HUDEP-2 (cell line): ENCODE data around the gene OR1E2.
"Not testable (repeated sequence)": the region's sequence is repeated elsewhere in the genome, so short reads cannot be mapped to it uniquely, and the experiment has no call there.

ENCODE experiments used
- DNase-seq, 76 experiments: peaks; one replicate each; lab custom pipeline; 2025; ENCODE audit not compliant: unreplicated experiment in 76 of 76; lab: John Stamatoyannopoulos, UW

The OR1E2 gene, protein sequence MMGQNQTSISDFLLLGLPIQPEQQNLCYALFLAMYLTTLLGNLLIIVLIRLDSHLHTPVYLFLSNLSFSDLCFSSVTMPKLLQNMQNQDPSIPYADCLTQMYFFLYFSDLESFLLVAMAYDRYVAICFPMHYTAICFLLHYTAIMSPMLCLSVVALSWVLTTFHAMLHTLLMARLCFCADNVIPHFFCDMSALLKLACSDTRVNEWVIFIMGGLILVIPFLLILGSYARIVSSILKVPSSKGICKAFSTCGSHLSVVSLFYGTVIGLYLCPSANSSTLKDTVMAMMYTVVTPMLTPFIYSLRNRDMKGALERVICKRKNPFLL

DNA sequence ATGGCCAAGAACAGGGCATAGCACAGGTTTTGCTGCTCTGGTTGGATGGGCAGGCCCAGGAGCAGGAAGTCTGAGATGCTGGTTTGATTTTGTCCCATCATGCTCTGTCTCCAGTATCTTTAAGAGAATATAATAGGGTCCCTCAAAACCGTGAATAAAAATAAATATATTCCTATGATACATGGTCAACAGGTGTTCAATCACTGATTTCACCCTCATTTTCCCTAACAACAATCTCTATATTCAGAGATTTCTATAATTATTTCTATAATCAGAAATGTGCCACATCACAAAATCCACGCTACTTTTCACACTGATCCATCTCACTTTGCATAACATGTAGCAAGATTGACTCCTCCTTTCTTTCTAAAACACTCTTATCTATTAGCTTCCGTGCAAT lies at the start of gene OR1E2:
Gene OR1E2, minus strand, starts transcription at position 101 of the 400 bp plus-strand sequence. Its CDS starts 0 bp downstream, at position 101.
- DNase-seq = no peak

DNA sequence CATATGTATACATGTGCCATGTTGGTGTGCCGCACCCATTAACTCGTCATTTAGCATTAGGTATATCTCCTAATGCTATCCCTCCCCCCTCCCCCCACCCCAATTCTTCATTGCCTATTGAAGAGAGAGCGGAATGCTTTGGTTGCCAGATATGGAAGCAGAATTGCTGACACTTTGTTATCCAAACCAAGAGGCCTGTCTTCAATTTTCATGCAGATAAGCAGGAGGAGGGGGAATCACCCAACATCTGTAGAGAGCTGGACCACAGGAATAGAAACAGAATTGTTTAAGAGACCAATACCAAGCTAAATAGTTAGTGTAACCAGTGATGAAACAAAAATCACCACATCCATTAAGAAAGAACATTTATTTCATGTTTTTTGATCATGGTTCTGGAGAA lies 49.2 kb upstream of the OR1E2 start:
- no peak for DNase-seq

DNA sequence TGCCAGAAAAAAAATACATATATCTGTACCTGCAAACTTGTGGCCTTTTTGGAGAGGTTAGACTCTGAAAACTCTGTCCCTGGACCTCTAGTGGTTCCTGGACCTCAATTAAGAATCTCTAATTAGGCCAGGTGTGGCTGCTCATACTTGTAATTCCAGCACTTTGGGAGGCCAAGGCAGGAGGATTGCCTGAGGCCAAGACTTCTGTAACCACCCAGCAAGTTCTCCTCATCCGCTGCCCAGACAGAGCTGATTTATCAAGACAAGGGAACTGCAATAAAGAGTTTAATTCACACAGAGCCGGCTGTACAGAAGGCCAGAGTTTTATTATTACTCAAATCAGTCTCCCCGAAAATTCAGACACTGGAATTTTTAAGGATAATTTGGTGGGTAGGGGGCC lies 46.3 kb upstream of the OR1E2 start:
- DNase-seq = no peak

DNA sequence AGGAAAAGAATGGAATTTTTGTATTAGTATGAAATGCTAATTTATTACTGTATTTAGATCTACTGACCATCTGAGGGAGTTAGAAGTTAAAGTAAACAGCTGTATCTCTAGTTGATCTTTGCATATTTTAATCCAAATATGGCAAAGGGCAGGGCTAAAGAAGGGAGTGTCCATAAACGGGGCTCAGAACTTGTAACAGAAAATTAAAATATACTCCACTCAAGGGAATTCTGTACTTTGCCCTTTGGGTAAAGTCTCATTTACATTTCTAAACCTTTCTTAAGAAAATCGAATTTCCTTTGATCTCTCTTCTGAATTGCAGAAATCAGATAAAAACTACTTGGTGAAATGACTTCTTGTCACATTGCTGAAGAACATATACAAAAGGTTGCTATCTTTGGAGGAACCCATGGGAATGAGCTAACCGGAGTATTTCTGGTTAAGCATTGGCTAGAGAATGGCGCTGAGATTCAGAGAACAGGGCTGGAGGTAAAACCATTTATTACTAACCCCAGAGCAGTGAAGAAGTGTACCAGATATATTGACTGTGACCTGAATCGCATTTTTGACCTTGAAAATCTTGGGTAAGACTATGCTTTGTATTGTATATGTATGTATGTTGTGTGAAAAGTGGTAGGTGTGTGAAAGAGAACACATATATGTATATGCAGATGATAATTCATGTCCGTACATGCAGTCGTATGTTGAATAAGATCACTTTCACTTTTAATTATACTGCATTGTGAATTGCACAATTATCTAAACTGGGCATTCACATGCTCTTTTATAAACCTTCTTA lies 42.4 kb upstream of the OR1E2 start, which contains the start of gene ASPA:
Gene ASPA, plus strand, starts transcription at position 186 of the 799 bp plus-strand sequence. Its CDS starts 163 bp downstream, at position 349.
- DNase-seq = no peak

DNA sequence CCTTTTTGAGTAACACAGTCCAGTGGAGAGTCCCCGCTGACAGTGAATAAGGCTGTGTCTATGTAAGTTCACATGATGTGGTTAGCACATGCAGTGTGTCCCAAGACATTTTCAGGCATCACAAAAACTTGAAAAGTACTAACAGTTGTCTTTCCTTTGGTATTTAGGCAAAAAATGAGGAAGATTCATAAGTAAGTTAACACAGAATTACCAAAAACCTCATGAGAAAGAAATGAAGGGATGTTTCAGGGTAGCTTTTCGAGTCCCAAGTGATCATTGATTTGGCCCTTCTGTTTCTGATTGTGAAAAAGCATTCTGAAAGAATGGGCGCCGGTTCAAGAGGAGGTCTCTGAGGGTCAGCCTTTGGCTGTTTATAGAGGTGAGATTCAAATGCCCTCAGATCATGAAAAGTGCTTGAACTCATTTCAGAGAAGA lies 41.6 kb upstream of the OR1E2 start:
- DNase-seq = no peak

DNA sequence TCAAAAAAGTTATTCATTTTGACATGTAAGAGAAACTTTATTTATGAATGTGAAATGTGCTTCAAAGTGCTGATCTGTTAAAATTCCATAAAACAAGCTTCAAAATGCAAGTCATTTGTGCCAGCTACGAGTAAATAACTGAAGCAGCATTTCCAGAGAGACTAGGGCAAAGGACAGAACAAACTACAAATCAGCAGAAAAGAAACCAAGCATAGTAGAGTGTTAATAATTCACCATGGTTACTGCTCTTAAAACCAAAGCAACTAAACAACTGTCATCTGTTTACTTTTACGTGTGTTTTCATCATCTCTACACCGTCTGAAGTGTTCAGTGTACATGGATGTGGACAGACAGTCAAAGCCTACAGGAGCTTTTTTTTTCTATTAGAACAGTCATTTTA lies 40.6 kb upstream of the OR1E2 start:
- DNase-seq = no peak

DNA sequence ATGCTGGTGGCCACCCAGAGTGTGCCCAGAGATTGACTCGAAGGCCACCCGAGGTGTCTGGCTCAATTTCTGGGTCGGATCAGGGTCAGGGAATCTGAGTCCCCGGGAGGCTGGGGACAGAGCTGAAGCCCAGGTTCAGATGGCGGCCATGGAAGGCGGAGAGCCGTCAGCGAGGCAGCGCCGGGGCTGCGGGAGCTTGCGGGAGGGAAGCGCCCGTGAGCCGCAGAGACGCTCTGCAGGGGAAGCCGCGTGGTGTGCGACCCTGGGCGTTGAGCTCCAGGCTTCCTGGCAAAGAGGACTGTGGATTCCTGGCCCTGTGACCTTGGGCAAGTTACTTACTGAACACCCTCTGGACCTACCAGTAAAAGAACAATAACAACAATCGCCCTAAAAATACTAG lies 38.5 kb upstream of the OR1E2 start:
- no peak for DNase-seq

DNA sequence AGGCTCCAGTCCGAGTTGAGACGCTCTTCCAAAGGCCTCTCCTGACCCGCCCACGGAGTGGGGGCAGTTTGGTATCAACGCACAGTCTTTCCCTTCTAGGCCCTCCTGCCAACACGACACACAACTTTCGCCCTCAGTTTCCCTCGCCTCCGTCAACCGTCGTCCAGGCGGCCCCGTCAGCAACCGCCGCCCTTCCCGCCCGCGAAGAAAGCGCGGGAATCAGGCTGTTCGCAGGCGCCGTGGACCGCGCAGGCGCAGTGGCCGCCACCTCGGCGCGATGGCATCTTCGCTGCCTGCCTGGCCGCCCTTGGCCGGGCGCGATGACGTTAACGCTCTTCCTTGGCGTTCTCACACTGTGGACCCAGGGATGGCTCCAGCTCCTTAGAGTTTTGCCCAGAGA lies 38.0 kb upstream of the OR1E2 start, which contains the start of gene SPATA22:
Gene SPATA22, minus strand, starts transcription at position 221 of the 400 bp plus-strand sequence. CDS start 2,494 bp downstream, outside the sequence.
- no peak for DNase-seq

DNA sequence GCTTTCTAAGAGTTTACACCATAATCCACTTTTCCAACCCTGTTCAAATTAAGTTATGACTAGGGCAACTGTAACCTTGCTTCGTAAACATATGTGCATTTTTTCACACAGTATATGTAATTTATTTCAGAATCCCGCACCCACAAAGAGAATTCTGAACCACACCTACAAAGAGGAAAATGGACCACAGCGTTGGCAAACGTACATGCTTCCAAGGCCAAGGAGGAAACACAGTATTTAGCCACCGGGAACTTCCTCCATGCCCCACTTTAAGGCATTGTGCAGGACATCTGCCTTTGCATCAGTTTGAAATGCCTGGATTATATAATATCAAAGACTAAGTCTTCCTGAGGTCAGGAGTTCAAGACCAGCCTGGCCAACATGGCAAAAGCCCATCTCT lies 35.9 kb upstream of the OR1E2 start:
- DNase-seq = no peak

DNA sequence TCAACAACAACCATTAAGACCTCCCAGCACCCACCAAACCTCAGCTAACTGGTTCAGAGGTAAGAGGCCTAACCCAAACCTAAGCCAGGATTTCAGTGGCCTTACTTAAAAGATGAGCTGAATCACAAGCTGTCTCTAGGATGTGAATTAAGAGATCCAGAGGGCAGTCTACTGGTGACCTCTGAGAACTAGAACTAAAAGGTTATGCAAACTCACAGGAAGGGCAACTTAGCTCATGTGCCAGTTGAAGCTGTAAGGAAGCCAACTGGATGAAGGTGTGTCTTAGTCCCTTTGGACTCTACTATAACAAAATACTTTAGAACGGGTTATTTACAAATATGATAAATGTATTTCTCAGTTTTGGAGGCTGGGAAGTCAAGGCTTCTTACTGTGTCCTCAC lies 32.7 kb upstream of the OR1E2 start:
- not testable (repeated sequence) for DNase-seq

DNA sequence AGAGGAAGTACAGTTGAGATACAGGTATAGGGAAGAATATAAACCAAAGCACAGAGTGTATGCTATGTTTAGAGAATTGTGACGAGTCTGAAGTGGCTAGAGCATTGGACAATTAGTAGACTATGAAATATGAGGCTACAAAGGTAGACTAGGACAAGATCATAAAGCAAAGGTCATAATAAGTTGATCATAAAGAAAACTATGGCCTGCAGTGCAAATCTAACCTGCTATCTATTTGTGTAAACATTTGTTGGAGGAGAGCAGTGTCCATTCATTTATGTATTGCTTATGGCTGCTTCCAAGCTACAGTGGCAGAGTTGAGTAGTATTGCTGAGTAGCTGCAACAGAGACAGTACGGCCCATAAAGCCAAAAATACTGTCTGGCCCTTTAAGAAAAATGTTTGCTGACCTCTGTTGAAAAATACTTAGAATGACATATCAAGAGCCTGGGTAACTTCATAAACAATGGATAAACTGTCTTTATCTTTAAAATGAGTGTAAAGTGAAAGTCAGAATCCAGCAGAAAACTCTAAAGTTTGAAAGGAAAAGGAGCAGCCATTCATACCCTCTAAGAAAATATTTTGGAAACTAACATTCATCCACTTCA lies 14.5 kb upstream of the OR1E2 start:
- no peak for DNase-seq

DNA sequence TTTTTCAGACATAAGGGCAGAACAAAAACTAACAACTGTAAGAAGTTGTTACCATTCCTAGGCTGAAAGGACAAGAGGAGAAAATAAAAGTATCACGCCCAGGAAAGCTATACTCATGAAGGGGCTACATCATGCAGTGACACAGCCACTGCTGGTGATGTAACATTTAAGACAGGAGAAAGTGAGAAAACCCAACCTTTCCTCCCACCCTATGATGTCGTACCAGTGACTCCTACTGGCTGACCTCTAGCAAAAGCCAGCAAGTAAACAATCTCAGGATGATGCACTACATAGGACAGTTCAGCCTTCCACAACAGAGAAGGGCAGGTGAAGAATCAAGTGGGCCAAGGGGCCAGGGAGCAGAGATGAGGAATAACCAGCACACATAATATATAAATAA lies 14.0 kb upstream of the OR1E2 start:
- DNase-seq = peak in 3 of 76 experiments; percentile 1 to 9 (median 2)

DNA sequence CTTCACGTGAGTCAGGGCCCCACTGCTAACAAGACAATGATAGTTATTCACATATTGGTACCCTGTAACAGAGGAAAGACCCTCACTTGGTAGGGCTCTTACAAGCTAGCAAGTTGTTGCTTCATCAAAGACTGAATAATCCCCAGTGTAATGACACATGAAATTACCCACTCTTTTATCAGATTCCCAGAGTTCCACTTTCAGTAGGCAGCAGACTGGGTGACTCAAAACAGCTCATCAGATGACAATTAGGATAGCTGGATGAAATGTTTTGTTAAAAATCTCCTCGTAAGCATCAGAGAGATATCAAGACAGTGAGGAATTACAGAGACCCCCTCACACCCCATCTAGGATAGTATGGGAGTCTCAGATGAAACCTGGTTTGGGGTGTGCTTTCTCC lies 6.8 kb upstream of the OR1E2 start:
- DNase-seq = no peak

DNA sequence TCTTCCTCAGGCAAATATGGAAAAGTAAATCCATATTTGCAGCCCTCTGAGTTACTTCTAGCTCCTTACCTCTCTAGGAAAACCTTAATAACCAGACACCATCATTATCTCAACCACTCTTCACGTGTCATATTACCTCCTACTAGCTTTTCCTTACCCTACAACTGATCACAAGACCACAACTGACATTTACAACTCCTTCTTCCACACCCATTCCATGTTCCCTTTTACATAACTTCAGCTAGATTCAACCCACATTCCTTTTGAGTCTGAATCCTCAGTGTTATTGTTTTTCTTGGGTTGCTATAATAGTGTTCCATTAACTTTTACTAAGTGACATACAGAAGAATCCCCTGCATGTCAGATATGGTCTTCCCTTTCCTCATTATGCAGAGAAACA lies 4.7 kb upstream of the OR1E2 start:
- no peak for DNase-seq

DNA sequence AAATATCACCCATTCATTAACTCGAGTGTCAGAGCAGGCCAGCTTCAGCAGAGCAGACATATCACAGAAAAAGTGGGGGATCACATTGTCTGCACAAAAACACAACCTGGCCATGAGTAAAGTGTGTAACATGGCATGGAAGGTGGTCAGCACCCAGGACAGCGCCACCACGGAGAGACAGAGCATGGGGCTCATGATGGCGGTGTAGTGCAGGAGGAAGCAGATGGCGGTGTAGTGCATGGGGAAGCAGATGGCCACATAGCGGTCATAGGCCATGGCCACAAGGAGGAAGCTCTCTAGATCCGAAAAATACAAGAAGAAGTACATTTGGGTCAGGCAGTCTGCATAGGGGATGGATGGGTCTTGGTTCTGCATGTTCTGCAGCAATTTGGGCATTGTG lies 426 bp downstream of the OR1E2 start:
- peak in 29 of 76 experiments; percentile 1 to 48 (median 14) for DNase-seq

DNA sequence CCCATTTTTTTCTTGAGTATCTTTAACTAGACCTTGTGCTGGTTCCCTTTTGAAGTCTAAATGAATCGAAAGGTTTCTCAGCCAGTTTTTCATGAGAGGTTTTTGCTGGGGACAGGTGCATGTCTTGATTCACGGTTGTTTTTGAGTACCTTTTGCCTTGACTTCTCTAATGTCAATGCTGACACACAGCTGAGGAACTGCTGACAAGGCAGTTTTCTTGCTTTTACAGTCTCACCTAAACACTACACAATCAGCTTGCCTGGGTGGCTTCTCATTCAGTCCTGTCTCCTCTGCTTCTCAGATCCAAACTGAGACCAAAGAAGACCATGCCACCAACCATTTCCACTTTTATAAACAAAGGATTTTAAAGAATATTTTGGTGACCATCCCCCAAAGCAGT lies 15.4 kb downstream of the OR1E2 start:
- no peak for DNase-seq

DNA sequence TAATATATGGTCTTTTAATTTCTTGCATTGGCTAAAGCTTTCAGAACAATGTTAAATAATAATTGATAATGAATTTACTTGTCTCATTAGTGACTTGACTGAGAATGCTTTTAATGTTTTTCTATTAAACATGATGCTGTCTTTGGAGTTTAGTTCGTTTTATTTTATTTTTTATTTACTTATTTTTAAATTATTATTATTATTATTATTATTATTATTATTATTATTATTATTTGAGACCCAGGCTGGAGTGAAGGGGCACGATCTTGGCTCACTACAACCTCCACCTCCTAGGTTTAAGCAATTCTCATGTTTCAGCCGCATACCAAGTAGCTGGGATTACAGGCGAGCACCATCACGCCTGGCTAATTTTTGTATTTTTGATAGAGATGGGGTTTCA lies 18.0 kb downstream of the OR1E2 start:
- no peak for DNase-seq

DNA sequence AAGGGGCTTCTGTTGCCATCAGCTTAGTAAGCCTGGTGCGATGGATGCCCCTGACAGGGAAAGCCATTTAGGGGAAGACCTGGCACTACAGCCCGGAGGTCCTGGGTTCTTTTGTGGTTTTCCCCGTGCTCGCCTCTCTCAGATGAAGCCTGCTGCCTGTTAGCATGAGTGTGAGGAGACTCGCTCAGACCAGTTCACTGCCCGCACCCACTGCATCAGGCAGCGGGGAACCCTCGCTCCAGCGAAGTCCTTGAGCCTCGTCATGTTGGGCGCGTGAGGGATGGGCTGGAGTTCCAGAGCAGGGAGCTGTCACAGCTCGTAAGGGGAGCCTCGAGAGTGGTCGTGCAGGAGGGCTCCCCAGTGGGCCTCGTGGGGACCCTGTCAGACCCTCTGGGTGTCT lies 21.4 kb downstream of the OR1E2 start:
- DNase-seq = not testable (repeated sequence)

DNA sequence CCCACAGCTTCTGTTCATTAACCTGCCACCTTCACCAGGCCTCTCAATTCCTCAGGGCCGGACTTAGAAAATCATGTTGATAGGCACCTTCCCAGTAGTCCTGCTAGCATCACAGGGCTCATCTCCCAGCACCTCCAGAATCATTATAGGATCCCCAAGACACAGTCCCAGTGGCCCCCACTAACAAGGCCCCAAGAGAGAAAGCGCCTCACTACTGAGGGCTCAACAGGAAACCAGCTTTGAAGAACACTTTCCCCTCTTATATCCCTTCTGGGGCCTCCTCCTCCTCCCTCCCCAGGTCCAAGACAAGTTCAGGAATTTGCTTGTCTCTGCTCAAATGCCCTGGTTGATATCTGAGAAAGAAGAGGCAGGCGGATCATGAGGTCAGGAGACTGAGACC lies 22.6 kb downstream of the OR1E2 start, which contains the start of gene OR3A3:
Gene OR3A3, plus strand, starts transcription at position 301 of the 400 bp plus-strand sequence.
- DNase-seq = no peak

DNA sequence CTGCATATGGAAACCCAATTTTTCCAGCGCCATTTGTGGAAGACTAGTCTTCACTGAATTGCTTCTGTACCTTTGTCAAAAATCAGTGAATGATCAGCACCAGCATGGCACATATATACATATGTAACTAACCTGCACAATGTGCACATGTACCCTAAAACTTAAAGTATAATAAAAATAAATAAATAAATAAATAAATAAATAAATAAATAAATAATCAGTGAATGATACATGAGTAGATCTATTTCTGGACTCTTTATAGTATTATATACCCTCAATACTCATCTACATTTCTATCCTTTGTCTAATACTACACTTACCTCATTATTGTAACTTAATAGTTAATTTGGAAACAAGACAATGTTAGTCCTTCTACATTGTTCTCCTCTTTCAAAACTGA lies 29.8 kb downstream of the OR1E2 start:
- DNase-seq = not testable (repeated sequence)

DNA sequence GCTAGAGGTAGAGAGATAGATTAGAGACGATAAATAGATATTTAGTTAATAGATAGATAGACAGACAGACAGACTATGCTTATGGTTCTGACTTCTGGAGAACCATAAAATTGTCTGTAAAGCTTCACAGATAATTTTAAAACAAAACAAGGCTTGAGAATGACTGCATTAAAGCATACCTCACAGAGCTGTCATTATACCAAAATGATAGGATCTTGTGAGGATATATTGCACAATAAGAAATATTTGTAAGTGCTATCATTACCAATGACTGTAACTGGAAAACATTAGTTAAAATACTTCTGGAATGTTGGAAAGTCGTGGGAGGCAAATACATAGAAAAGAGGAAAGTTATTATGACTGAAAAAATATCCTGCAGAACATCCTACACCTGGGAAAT lies 31.9 kb downstream of the OR1E2 start:
- no peak for DNase-seq
